Effector memory CD8-positive, alpha-beta T cell (primary cell): ENCODE data around the gene RASSF5.

Experiments used
- ATAC-seq: fragments of 150-1000 bp; cut with Tn5 transposase; replicated peaks from 2 replicates; pipeline ENCODE4 v1.10.0; 2021; ENCODE audit warnings: mild to moderate bottlenecking, moderate library complexity
- DNase-seq, 3 experiments: peaks; one replicate each; pipeline ENCODE4 v3.0.0; 2021
- H3K27ac Mint-ChIP-seq, 2 donors: one replicate each; pipeline ENCODE4 v1.8.0; 2022; ENCODE audit warnings: mild to moderate bottlenecking in 2 of 2, mixed read lengths in 2 of 2, moderate library complexity in 2 of 2
- H3K27me3 Mint-ChIP-seq, 2 donors: one replicate each; pipeline ENCODE4 v1.8.0; 2022; ENCODE audit warnings: mixed read lengths in 2 of 2
- H3K36me3 Mint-ChIP-seq: one replicate; pipeline ENCODE4 v1.8.0; 2022; ENCODE audit warnings: mild to moderate bottlenecking, moderate library complexity, mixed read lengths; ENCODE audit not compliant: insufficient read depth
- H3K4me1 Mint-ChIP-seq, 2 donors: one replicate each; pipeline ENCODE4 v1.8.0; 2022; ENCODE audit warnings: low read depth in 2 of 2, mixed read lengths in 2 of 2
- H3K4me3 Mint-ChIP-seq, 2 donors: one replicate each; pipeline ENCODE4 v1.8.0; 2022; ENCODE audit warnings: mild to moderate bottlenecking in 2 of 2, mixed read lengths in 2 of 2, moderate library complexity in 2 of 2
- H3K9me3 Mint-ChIP-seq, 2 donors: one replicate each; pipeline ENCODE4 v1.8.0; 2022; ENCODE audit warnings: mixed read lengths in 2 of 2

Gene RASSF5

GRCh38 chr1:206469411-206469932, 37.9 kb upstream of the RASSF5 start:
- ATAC-seq (peak; percentile 14), DNase-seq (no peak)
- Mint-ChIP-seq H3K36me3 (peaks cover 21% of the 10 kb centered on the region), H3K27me3 (no peaks in the 10 kb centered on the region), H3K9me3 (no peaks in the 10 kb centered on the region), H3K27ac (peak overlapping the region; percentile 88 to 94), H3K4me3 (peak overlapping the region; percentile 86 to 91), H3K4me1 (peaks cover 59 to 73% of the 10 kb centered on the region in 2 donors)

DNA sequence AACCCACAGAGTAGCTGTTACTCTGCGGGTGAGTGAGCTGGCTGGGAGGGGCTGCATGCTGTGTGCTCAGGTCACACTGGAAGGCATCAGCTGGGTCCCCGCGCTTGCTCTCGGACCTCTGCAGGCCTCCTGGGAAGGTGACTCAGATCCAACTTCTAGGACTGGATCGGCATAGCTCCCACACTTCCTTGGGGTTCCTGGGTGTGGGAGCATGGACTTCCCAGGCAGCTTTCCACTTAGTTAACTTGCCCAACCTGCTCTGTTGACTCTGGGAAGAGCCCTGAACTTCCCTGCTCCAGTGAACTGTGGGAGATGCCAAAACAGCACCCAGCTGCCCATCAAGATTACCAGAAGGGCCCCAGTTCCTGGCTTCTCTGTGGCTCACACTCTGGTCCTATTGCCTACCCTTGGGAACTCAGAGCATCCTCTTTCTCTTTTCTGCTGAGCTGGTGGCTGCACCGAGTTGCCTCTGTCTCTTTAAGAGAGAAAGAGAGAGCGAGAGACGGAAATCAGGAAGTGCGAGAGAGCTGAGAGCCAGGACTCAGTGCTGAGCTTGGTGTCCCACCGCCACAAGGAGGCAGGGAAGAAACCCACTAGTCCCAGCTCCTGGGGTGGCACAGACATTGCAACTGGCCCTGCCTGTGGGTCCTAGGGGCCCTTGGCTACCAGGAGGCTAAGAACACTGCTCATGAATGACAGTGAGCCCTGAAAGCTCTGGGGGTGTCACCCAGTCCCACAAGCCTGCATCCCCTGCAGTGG, 37.2 kb upstream of the RASSF5 start, which contains the start of gene IKBKE:
TSS of gene IKBKE (plus strand) at position 544 of the 759 bp plus-strand sequence. CDS start 2,752 bp downstream, outside the sequence.
- H3K27me3 Mint-ChIP-seq = no peaks in the 10 kb centered on the region
- DNase-seq (peak; percentile 32 to 39 (median 37)), ATAC-seq (peak; percentile 70)
- peaks cover 59 to 73% of the 10 kb centered on the region in 2 donors for H3K4me1 Mint-ChIP-seq
- no peaks in the 10 kb centered on the region for H3K9me3 Mint-ChIP-seq
- peaks cover 23% of the 10 kb centered on the region for H3K36me3 Mint-ChIP-seq
- peak within 1 kb of the TSS; percentile 88 to 94 for H3K27ac Mint-ChIP-seq
- H3K4me3 Mint-ChIP-seq = peak within 1 kb of the TSS; percentile 86 to 91

- peak; percentile 67 for ATAC-seq
- Mint-ChIP-seq H3K4me1 (peaks cover 63 to 72% of the 10 kb centered on the region in 2 donors), H3K4me3 (peak overlapping the region; percentile 86 to 91), H3K27ac (peak overlapping the region; percentile 88 to 94), H3K9me3 (no peaks in the 10 kb centered on the region), H3K36me3 (peaks cover 31% of the 10 kb centered on the region), H3K27me3 (no peaks in the 10 kb centered on the region)
- DNase-seq = peak; percentile 14 to 30 (median 22)
Measured at GRCh38 chr1:206470692-206471414, 36.5 kb upstream of the RASSF5 start.

DNA sequence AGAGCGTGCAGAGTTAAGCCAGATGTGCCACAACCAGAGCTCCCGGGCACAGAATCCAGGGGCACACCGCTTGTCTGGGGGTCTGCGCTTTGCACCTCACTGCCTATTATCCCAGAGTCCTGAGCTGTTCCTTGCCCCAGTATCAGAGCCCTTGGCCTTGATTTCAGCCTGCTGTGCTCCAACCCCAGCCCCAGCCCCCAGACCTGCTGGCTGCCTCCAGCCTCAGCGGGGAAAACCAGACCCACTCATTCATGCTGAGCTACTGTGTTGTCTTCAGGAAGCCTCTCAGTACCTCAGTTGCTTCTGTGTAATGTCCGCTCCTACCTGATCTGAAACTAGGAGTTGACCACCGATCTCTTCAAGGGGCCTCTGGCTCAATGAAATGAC, 35.9 kb upstream of the RASSF5 start:
- H3K27me3 Mint-ChIP-seq = no peaks in the 10 kb centered on the region
- peaks cover 33% of the 10 kb centered on the region for H3K36me3 Mint-ChIP-seq
- no peak for DNase-seq

GRCh38 chr1:206472024-206472423, 35.3 kb upstream of the RASSF5 start:
- peak overlapping the region; percentile 86 to 91 for H3K4me3 Mint-ChIP-seq
- no peak for ATAC-seq
- DNase-seq = no peak

More for the DNA sequence above, 35.9 kb upstream of the RASSF5 start:
- Mint-ChIP-seq H3K4me3 (peak overlapping the region; percentile 86 to 91), H3K27ac (peak overlapping the region; percentile 88 to 94), H3K9me3 (no peaks in the 10 kb centered on the region), H3K4me1 (peaks cover 59 to 68% of the 10 kb centered on the region in 2 donors)
- ATAC-seq = no peak

GRCh38 chr1:206472454-206472853, 34.9 kb upstream of the RASSF5 start:
- Mint-ChIP-seq H3K27ac (peak overlapping the region; percentile 88 to 94), H3K36me3 (peaks cover 32% of the 10 kb centered on the region), H3K9me3 (no peaks in the 10 kb centered on the region), H3K4me1 (peaks cover 48 to 62% of the 10 kb centered on the region in 2 donors), H3K27me3 (no peaks in the 10 kb centered on the region), H3K4me3 (peak overlapping the region; percentile 86 to 91)
- ATAC-seq (peak; percentile 16), DNase-seq (peak in 1 of 3 experiments; percentile 24)

More at GRCh38 chr1:206472024-206472423, 35.3 kb upstream of the RASSF5 start:
- H3K27ac Mint-ChIP-seq = peak overlapping the region; percentile 88 to 94
- H3K27me3 Mint-ChIP-seq = no peaks in the 10 kb centered on the region
- peaks cover 52 to 65% of the 10 kb centered on the region in 2 donors for H3K4me1 Mint-ChIP-seq
- H3K9me3 Mint-ChIP-seq = no peaks in the 10 kb centered on the region
- peaks cover 32% of the 10 kb centered on the region for H3K36me3 Mint-ChIP-seq

- H3K4me1 Mint-ChIP-seq = peaks cover 45 to 60% of the 10 kb centered on the region in 2 donors
Measured at GRCh38 chr1:206472886-206473285, 34.4 kb upstream of the RASSF5 start.

GRCh38 chr1:206476058-206476457, 31.3 kb upstream of the RASSF5 start:
- Mint-ChIP-seq H3K9me3 (no peaks in the 10 kb centered on the region), H3K36me3 (peaks cover 42% of the 10 kb centered on the region), H3K27me3 (no peaks in the 10 kb centered on the region), H3K27ac (peak overlapping the region in 1 of 2 donors; percentile 68), H3K4me3 (no peak overlapping the region), H3K4me1 (peaks cover 34 to 38% of the 10 kb centered on the region in 2 donors)
- ATAC-seq (no peak), DNase-seq (no peak)

More at GRCh38 chr1:206472886-206473285, 34.4 kb upstream of the RASSF5 start:
- Mint-ChIP-seq H3K27me3 (no peaks in the 10 kb centered on the region), H3K4me3 (peak overlapping the region; percentile 86 to 91), H3K36me3 (peaks cover 32% of the 10 kb centered on the region), H3K9me3 (no peaks in the 10 kb centered on the region), H3K27ac (peak overlapping the region; percentile 88 to 94)
- DNase-seq = no peak
- no peak for ATAC-seq

GRCh38 chr1:206476591-206476990, 30.7 kb upstream of the RASSF5 start:
- DNase-seq (no peak), ATAC-seq (no peak)
- Mint-ChIP-seq H3K27me3 (no peaks in the 10 kb centered on the region), H3K27ac (no peak overlapping the region), H3K9me3 (no peaks in the 10 kb centered on the region), H3K4me1 (peaks cover 29 to 33% of the 10 kb centered on the region in 2 donors), H3K36me3 (peaks cover 48% of the 10 kb centered on the region), H3K4me3 (no peak overlapping the region)

GRCh38 chr1:206477110-206477509, 30.2 kb upstream of the RASSF5 start:
- DNase-seq (no peak), ATAC-seq (no peak)
- H3K9me3 Mint-ChIP-seq = no peaks in the 10 kb centered on the region
- H3K4me3 Mint-ChIP-seq = no peak overlapping the region
- no peaks in the 10 kb centered on the region for H3K27me3 Mint-ChIP-seq
- no peak overlapping the region for H3K27ac Mint-ChIP-seq
- H3K4me1 Mint-ChIP-seq = peaks cover 24 to 28% of the 10 kb centered on the region in 2 donors
- peaks cover 48% of the 10 kb centered on the region for H3K36me3 Mint-ChIP-seq

DNA sequence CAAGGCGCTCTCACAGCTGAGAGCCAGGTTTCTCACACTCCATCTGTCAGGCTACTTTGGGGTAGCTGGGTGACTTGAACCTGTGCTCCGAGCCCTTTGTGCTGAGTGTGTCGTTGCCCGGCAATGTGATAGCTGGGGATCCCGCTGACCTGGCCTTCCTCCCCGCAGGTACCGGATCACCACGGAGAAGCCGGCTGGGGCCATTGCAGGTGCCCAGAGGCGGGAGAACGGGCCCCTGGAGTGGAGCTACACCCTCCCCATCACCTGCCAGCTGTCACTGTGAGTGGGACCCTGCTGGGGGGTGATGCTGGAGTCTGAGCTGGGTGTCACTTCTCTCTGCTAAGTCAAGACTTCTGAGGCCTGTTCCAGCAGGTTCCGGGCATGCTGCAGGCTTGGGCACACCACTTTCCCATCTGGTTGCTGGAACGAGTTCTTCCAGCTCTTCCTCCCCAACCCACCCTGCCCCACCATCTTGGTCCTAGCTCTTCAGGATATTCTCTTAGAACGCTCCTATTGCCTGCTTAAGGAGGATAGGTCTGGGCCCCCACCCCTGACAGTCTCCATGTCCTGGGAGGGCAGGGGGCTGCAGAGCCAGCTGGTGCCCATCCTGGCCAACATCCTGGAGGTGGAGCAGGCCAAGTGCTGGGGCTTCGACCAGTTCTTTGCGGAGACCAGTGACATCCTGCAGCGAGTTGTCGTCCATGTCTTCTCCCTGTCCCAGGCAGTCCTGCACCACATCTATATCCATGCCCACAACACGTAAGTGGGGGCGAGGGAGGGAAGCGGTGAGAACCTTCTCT, 29.6 kb upstream of the RASSF5 start:
- Mint-ChIP-seq H3K4me1 (peaks cover 17 to 23% of the 10 kb centered on the region in 2 donors), H3K36me3 (peaks cover 48% of the 10 kb centered on the region), H3K27ac (no peak overlapping the region), H3K27me3 (no peaks in the 10 kb centered on the region), H3K9me3 (no peaks in the 10 kb centered on the region), H3K4me3 (no peak overlapping the region)
- ATAC-seq = no peak
- DNase-seq = no peak

GRCh38 chr1:206478746-206479145, 28.6 kb upstream of the RASSF5 start:
- Mint-ChIP-seq H3K27ac (no peak overlapping the region), H3K36me3 (peaks cover 52% of the 10 kb centered on the region), H3K27me3 (no peaks in the 10 kb centered on the region), H3K4me3 (no peak overlapping the region), H3K4me1 (peaks cover 15 to 16% of the 10 kb centered on the region in 2 donors), H3K9me3 (no peaks in the 10 kb centered on the region)
- DNase-seq (no peak), ATAC-seq (no peak)
